GM21529 (cell line): ENCODE measurements around the gene PABPC1L2A.
"Not testable (repeated sequence)": the region's sequence is repeated elsewhere in the genome, so short reads cannot be mapped to it uniquely, and the experiment has no call there.

Experiments
- ATAC-seq: cut with Tn5 transposase; IDR thresholded peaks from one replicate; pipeline ENCODE4 v1.9.1; 2021; ENCODE audit not compliant: unreplicated experiment

PABPC1L2A gene

DNA sequence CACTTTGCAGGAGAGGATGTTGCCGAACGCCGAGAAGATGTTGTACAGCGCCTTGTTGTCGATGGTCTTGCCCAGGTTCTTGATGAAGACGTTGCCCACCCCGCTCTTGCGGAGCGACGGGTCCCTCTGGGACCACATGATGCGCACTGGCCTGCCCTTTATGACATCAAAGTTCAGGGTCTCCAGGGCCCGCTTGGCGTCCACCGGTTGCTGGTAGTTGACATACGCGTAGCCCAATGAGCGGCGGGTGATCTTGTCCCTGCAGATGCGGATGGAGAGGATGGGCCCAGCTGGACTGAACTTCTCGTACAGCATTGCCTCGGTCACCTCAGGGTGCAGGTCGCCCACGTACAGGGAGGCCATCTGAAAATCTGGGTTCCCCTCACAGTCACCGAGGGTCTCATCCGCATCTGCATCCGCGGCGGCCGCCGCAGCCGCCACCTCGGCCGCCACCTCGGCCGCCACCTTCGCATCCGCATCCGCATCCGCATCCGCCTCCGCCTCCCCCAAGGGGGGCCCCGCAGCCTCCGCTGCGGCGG is at the start of gene PABPC1L2A:
PABPC1L2A (minus strand) TSS at position 489 of the 539 bp plus-strand sequence; CDS start at position 363, 126 bp downstream.
- ATAC-seq: not testable (repeated sequence)

DNA sequence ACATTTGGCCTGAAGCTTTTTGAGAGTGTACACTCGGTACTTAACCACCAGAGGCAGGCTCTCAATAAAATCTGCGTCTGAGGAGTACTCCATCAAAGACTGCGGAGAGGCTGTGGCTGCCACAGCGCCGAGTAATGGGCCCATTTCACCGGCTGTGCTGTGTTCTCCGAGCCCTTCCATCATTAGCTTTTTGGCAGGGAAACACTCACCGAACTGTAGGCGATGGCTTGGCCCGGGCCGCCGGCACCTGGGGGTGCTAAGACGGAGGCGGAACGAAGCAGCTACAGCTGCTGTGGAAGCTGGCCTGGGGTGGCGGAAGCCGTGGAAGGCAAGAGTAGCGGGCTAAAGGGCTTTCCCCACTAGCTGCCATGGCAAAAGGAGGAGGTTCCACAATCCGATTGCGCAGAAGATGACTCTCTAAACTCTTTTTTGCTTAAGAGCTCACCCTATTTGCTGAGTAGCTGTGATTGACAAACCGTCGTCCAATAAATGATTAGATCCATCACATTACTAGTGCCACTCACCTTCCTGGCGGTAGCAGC is 48.5 kb upstream of the PABPC1L2A start:
- ATAC-seq: no peak

- no peak for ATAC-seq
Observed at GRCh38 chrX:73126240-73126639, 46.9 kb upstream of the PABPC1L2A start.

GRCh38 chrX:73099505-73099904 is 20.2 kb upstream of the PABPC1L2A start:
- not testable (repeated sequence) for ATAC-seq

GRCh38 chrX:73086766-73087165 is 7.5 kb upstream of the PABPC1L2A start:
- ATAC-seq: not testable (repeated sequence)

- not testable (repeated sequence) for ATAC-seq
Observed at GRCh38 chrX:73079884-73080283, 572 bp upstream of the PABPC1L2A start.

- ATAC-seq: not testable (repeated sequence)
Observed at GRCh38 chrX:73078597-73078996, 715 bp downstream of the PABPC1L2A start.

DNA sequence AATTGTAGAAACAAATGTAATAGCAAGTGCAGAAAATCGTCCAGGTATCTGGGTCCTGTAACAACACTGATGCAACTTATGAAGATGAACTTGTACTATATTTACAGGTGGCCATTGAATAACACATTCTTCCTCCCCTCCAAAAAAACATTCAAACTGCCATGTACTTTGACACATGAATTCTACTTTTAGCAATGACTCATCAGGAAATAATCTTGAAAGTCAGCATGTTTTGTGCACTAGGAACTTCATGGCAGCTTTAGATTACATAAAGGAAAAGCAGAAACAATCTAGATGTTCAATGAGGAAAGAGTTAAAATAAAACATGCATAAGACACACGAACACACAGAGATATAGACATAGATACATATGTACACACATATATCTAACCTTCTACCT is 2.5 kb downstream of the PABPC1L2A start:
- no peak for ATAC-seq

DNA sequence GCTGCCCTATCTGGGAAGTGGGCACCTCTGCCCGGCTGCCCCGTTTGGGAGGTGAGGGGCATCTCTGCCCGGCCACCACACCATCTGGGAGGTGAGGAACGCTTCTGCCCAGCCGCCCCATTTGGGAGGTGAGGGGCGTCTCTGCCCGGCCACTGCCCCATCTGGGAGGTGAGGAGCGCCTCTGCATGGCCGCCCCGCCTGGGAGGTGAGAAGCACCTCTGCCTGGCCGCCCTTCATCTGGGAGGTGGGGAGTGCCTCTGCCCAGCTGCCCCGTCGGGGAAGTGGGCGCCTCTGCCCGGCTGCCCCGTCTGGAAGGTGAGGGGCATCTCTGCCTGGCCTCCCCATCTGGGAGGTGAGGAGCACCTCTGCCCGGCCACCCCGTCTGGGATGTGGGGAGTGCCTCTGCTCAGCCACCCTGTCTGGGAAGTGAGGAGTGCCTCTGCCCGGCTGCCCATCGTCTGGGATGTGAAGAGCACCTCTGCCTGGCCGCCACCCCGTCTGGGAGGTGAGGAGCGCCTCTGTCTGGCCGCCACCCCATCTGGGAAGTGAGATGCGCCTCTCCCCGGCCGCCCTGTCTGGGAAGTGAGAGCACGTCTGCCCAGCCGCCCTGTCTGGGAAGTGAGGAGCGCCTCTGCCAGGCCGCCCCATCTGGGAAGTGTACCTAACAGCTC is 9.8 kb downstream of the PABPC1L2A start:
- no peak for ATAC-seq

DNA sequence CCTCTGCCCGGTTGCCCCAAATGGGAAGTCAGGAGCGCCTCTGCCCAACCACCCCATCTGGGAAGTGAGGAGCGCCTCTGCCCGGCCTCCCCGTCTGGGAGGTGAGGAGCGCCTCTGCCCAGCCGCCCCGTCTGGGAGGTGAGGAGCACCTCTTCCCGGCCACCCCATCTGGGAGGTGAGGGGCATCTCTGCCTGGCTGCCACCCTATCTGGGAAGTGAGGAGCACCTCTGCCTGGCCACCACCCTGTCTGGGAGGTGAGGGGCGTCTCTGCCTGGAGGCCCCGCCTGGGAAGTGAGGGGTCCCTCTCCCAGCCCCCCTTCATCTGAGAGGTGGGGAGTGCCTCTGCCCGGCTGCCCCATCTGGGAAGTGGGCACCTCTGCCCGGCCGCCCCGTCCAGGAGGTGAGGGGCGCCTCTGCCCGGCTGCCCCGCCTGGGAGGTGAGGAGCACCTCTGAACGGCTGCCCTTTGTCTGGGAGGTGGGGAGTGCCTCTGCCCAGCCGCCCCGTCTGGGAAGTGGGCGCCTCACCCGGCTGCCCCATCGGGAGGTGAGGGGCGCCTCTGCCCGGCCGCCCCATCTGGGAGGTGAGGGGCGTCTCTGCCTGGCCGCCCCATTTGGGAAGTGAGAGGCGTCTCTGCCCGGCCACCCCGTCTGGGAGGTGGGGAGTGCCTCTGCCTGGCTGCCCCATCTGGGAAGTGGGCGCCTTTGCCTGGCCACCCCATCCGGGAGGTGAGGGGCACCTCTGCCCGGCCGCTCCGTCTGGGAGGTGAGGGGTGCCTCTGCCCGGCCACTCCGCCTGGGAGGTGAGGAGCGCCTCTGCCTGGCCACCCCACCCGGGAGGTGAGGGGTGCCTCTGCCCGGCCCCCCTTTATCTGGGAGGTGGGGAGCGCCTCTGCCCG is 10.6 kb downstream of the PABPC1L2A start:
- no peak for ATAC-seq

DNA sequence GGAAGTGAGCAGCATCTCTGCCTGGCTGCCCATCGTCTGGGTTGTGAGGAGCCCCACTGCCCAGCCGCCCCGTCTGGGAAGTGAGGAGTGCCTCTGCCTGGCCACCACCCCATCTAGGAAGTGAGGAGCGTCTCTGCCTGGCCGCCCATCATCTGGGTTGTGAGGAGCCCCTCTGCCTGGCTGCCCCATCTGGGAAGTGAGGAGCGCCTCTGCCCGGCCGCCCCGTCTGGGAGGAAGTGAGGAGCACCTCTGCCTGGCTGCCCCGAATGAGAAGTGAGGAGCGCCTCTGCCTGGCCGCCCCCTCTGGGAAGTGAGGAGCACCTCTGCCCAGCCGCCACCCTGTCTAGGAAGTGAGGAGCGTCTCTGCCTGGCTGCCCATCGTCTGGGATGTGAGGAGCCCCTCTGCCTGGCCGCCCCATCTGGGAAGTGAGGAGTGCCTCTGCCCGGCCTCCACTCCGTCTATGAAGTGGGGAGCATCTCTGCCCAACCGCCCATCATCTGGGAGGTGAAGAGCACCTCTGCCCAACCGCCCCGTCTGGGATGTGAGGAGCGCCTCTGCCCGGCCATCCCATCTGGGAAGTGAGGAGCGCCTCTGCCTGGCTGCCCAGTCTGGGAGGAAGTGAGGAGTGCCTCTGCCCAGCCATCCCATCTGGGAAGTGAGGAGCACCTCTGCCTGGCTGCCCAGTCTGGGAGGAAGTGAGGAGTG is 11.4 kb downstream of the PABPC1L2A start:
- ATAC-seq: not testable (repeated sequence)

DNA sequence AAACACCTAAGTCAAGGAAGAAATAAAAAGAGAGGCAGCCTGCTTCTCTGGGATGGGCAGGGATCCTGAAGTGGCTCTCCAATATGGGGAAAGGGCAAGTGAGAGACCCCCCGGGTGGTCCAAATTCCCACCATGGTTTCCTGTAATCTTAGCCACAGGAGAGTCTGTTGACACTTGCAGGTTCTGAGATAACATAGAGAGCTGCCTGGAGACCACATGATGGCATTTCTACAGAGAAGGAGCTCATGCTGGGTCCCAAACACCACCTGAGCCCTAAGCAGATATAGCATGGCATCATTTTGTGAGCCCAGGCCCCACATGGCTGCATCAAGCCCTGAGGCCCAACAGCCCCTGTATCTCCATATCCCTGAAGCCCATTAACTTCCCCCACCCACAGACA is 50.4 kb downstream of the PABPC1L2A start:
- ATAC-seq: no peak
